GM18907 (cell line): ENCODE data around the gene TENM3.

Experiments
- ATAC-seq: cut with Tn5 transposase; IDR thresholded peaks from one replicate; pipeline ENCODE4 v1.9.1; 2021; ENCODE audit warnings: mild to moderate bottlenecking, moderate library complexity; ENCODE audit not compliant: unreplicated experiment

TENM3 gene

DNA sequence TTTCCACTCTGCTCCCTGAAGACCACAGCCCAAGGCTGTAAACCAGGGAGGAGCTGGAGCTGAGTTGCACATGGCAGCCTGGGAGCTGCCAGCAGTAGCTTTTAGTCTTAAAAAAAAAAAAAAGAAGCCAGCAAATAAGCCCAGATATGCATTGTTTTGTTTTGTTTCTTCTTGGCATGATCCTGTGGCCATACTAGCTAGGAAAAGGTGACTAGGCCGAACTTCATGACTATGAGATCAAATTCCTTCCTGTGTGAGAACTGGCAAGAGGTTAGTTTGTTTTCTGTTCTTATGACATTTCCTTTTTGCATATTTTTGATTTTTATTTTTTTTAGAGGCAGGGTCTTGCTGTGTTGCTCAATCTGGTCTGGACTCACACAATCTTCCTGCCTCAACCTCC is 350.7 kb downstream of the TENM3 start:
- ATAC-seq, result no peak

DNA sequence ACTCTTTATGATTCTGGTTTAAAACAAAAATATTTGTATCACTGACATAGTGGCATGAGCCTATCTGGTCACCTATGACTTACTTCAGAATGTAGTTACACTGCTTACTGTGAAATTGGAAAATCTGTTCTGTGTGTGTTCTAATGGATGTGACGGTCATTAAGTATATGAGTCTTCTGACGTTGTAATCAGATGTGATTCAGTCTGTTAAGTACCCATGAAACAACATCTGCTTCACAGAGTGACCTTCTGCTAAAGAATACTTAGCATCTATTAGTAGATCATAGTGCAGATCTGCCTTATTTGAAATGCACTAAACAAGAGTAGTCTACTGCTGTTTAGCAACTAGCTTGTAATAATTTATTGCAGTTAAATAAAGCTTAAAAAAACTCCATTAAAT is 356.9 kb downstream of the TENM3 start:
- ATAC-seq, result no peak

DNA sequence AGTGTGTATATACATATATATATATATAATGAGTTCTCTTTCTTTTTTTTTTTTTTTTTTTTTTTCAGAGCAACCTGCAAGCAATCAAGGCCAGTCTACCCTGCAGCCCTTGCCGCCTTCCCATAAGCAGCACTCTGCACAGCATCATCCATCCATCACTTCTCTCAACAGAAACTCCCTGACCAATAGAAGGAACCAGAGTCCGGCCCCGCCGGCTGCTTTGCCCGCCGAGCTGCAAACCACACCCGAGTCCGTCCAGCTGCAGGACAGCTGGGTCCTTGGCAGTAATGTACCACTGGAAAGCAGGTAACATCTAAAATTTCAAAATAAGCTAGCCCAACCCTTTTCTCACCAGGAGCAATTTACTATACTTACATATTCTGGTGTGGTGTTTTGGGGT is 357.7 kb downstream of the TENM3 start:
- no peak for ATAC-seq

- no peak for ATAC-seq
These were observed 361.0 kb downstream of the TENM3 start for GRCh38 chr4:182604161-182604622.

- no peak for ATAC-seq
These were observed 361.8 kb downstream of the TENM3 start for GRCh38 chr4:182604953-182605352.

GRCh38 chr4:182608525-182608924 is 365.3 kb downstream of the TENM3 start:
- no peak for ATAC-seq

DNA sequence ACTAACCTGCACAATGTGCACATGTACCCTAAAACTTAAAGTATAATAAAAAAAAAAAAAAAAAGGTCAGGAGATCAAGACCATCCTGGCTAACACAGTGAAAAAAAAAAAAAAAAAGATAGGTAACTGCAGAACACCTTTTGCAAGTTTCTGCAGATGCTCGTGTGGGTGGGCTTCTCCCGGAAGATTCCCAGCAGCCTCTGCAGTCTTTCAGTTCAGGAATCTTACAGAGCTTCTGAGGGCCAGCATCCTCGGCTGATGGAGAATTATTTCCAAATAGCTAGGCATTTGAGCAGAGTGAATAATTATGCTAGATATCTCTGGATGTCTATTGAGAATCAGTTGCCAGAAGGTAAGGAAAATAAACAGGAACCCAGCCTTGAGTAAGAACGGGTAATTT is 373.3 kb downstream of the TENM3 start:
- no peak for ATAC-seq

DNA sequence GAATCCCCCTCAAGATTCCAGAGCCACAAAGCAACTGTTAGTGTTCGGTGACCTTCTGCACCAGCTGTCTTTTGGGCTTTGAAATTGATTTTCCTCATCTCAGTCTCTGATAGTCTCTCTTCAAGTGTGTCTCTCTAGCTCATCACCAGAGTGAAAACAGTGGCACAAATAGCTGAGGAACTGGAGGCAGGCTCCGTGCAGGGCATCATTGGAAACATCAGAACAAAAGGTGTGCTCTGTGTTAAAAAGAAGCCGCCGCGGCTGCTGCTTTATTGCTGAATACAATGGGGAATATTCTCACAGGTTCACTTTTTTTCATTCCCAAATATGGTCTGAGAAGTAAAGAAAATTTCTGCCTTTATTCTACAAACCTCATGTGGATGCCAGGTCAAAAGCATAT is 376.5 kb downstream of the TENM3 start:
- no peak for ATAC-seq

GRCh38 chr4:182620111-182620980 is 377.1 kb downstream of the TENM3 start:
- ATAC-seq, result no peak

DNA sequence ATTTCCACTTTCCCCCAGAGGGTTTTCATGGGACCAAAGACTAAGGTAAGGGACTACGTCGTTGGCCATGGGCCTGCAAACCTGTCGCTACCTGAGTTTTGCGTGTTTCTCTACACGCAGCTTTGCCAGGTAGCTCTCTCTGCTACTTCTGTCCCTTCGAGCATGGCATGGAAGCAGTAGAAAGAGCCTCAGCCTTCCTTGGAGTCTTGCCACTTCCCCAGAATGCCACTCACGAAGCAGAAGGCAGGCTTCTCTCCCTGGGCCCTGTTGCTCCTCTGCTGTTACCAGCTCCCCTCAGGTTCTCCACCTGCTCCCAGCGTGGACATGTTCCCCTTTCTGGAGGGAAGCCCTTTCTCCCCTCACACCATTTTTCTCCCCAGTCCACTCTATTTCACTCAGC is 381.1 kb downstream of the TENM3 start:
- no peak for ATAC-seq

DNA sequence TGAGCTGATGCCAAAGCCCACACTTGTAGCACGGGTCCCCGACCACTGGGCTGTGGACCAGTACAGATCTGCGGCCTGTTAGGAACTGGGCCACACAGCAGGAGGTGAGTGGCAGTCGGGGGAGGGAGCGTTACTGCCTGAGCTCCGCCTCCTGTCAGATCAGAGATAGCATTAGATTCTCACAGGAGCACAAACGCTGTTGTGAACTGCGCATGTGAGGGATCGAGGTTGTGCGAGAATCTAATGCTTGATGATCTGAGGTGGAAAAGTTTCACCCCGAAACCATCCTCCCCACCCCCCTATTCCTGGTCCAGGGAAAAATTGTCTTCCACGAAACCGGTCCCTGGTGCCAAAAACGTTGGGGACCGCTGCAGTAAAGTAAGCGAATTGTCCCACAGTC is 382.0 kb downstream of the TENM3 start:
- no peak for ATAC-seq

DNA sequence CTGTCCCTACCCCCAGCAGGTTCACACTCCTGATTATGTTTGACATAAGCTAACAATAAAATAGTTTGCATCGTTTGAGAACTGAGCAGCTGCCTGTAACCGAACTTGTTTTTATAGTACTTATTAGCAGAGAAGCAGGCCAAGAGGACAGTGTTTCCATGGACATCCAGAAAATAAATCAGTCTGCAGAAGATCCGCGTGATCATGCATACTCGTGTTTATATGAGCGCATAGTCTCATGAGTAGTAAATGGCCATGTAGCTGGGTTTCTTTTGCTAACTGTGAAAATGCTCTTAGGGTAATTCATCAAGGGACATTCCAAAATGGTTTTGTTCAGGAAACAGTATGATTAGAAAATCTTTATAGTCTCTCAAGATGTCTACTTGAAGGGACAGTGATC is 384.8 kb downstream of the TENM3 start:
- ATAC-seq, result no peak

GRCh38 chr4:182628544-182628943 is 385.3 kb downstream of the TENM3 start:
- no peak for ATAC-seq

DNA sequence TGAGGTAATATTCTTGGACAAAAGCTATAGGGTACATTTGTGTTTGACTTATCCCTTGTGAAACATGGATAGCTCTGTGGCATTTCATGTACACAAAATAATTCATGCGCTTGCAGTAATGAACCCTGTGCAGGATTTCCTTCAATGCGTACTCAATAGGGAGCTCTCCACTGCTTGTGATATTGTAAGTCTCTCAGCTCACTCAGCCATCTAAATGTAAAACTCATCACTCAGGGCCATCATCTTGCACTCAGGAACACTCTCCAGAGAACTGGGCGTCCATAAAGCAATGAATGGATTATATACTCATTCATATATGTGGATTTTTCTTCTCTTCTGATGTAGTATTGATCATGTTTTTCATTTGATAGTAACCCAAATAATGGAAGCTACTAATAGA is 385.9 kb downstream of the TENM3 start:
- no peak for ATAC-seq

GRCh38 chr4:182640491-182640890 is 397.3 kb downstream of the TENM3 start:
- no peak for ATAC-seq

GRCh38 chr4:182640932-182641331 is 397.7 kb downstream of the TENM3 start:
- ATAC-seq, result no peak

DNA sequence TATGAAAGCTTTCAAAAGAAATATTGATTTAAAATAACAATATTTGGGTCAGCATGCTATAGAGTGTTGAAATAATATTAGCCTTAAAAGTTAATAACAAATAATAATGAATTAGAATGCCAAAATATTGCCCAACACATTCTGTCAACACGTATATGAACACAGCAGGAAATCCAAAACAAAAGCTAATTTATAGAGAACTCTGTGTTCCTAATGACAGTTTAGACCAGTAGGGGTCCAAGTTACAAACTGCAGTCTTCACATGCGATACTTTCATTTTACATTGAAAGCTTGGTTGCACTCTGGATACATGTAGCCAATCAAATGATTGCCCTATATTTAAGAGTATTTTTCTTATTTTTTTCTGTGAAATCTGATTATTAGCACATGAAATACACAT is 399.6 kb downstream of the TENM3 start:
- peak; percentile 82 for ATAC-seq

DNA sequence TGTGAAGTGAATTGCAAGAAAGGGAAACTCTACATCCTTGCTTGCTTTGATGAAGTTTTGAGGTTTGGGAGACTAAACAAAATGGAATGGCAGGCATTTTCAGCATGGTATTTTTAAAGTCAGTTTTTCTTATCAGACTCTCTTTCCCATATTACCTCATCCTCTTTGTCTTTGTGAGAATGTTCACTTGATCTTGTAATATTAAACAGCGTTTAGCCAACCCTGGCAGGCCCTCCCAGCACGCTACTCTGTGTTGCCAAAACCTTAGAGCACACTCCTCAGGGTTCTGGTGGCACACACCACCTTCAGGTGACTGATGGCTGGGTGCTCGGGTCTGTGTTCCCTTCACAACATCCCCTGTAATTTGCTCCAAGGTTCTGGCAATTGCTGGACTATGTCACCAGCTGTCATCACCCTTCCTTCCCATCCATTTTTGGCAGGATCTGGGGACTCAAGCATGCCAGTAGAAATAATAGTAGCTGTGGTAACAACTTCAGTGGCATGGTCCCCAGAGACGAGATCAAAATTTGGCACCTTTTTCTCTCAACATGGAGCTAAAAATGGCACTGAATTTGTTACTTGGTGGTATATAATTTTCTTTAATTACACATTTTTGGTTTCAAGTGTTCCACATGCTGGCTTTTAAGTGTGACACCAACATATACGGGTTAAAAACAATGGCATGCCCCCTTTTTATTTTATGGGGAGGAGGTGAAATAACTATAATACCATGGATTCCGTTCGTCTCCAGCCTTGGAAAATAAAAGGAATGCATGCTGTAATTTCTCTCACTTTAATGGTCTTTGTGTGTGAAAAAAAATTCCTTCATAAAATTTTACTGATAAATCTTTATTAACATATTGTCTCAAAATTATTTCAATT is 400.8 kb downstream of the TENM3 start:
- no peak for ATAC-seq

DNA sequence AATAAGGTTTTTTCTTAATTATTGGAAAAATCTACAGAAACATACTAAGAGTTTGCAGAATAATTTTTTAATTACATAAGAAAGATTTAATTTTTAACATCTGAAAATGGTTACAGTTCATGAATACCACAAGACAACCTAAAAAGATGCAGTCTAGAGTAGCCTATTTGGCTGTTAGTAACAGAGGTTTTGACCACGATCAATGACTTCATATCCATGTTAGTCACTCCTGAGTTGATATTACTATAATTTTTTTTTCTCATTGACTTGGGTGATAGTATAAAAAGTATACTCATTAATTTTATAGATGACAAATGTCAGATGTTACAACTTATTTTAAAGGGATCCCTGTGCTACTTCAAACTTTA is 401.5 kb downstream of the TENM3 start:
- ATAC-seq, result no peak

DNA sequence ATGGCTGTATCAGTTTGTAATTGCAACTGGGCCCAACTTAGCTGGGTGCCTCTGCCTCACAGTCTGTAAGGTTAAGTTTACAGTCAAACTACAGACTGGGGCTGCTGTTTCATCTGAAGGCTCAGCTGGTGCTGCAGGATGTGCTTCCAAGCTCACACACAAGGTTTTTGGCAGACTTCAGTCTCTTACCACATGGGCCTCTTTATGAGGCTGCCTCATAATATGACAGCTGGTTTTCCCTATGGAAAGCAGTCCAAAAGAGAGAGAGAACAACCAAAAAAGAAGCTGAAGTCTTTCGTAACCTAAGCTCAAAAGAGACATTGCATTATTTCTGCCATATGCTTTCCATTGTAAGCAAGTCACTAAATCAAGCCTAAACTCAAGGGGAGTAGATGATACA is 402.3 kb downstream of the TENM3 start:
- no peak for ATAC-seq

GRCh38 chr4:182647646-182648300 is 404.6 kb downstream of the TENM3 start:
- ATAC-seq, result no peak
